ENCODE data around the gene MYO7A. TPM values are rescaled to one million over a fixed set of nuclear protein-coding genes. Genes with fewer than 3 reads are reported as not detected.

Gene MYO7A
- total RNA-seq, 4 donors from 2014 or later = 3.8 to 8.7 (median 5.7) TPM

GRCh38 chr11:77213029-77213579 lies 85.1 kb downstream of the MYO7A start:
- H3K9me3 ChIP-seq = no peaks in the 10 kb centered on the region
- WGBS, 2 donors = 87 to 89% methylated on average over 13 of the region's 13 CpGs

GRCh38 chr11:77213589-77214428 lies 85.8 kb downstream of the MYO7A start:
- intact Hi-C loops (cut with DNase I) = no loop called here
- Histone ChIP-seq H3K27me3 (no peaks in the 10 kb centered on the region), H3K9me3 (no peaks in the 10 kb centered on the region), H3K4me3 (replicated peaks in 1 of 3) (no peak overlapping the region), H3K36me3 (no peaks in the 10 kb centered on the region), H3K4me1 (no peaks in the 10 kb centered on the region), H3K27ac (no peak overlapping the region)
- 80 to 91% methylated on average over 15 to 18 of the region's 18 CpGs for WGBS, 2 donors
- DNase-seq = no peak
- TF ChIP-seq POLR2A (IDR thresholded peaks at IDR 0.05) = no peak

More at GRCh38 chr11:77213029-77213579, 85.1 kb downstream of the MYO7A start:
- no peak for TF ChIP-seq POLR2A (IDR thresholded peaks at IDR 0.05)
- no peak for TF ChIP-seq CTCF (IDR thresholded peaks at IDR 0.05)
- no peaks in the 10 kb centered on the region for H3K36me3 ChIP-seq
- no peak overlapping the region for H3K27ac ChIP-seq
- no peak for DNase-seq
- no peak overlapping the region for H3K4me3 ChIP-seq (replicated peaks in 1 of 3)
- intact Hi-C loops (cut with DNase I) = no loop called here
- H3K4me1 ChIP-seq = no peaks in the 10 kb centered on the region
- no peaks in the 10 kb centered on the region for H3K27me3 ChIP-seq

GRCh38 chr11:77214557-77214956 lies 86.5 kb downstream of the MYO7A start:
- no peak for DNase-seq
- intact Hi-C loops (cut with DNase I) = no loop called here
- H3K4me3 ChIP-seq (replicated peaks in 1 of 3) = no peak overlapping the region

GRCh38 chr11:77215106-77215505 lies 87.1 kb downstream of the MYO7A start:
- no peak for TF ChIP-seq POLR2A (IDR thresholded peaks at IDR 0.05)
- TF ChIP-seq CTCF (IDR thresholded peaks at IDR 0.05) = no peak
- Histone ChIP-seq H3K4me1 (no peaks in the 10 kb centered on the region), H3K4me3 (replicated peaks in 1 of 3) (no peak overlapping the region), H3K27me3 (no peaks in the 10 kb centered on the region), H3K27ac (no peak overlapping the region), H3K9me3 (no peaks in the 10 kb centered on the region), H3K36me3 (no peaks in the 10 kb centered on the region)
- no peak for DNase-seq
- WGBS, 2 donors = 78 to 85% methylated on average over 3 of the region's 3 CpGs
- intact Hi-C loops (cut with DNase I) = no loop called here

More at GRCh38 chr11:77214557-77214956, 86.5 kb downstream of the MYO7A start:
- no peaks in the 10 kb centered on the region for H3K27me3 ChIP-seq
- H3K27ac ChIP-seq = no peak overlapping the region
- H3K4me1 ChIP-seq = no peaks in the 10 kb centered on the region
- WGBS, 2 donors = 78 to 93% methylated on average over 3 to 9 of the region's 9 CpGs
- TF ChIP-seq POLR2A (IDR thresholded peaks at IDR 0.05) (no peak), CTCF (IDR thresholded peaks at IDR 0.05) (no peak)
- no peaks in the 10 kb centered on the region for H3K9me3 ChIP-seq
- H3K36me3 ChIP-seq = no peaks in the 10 kb centered on the region

- Histone ChIP-seq H3K9me3 (no peaks in the 10 kb centered on the region), H3K4me3 (replicated peaks in 1 of 3) (no peak overlapping the region), H3K36me3 (no peaks in the 10 kb centered on the region), H3K27ac (no peak overlapping the region), H3K4me1 (no peaks in the 10 kb centered on the region), H3K27me3 (no peaks in the 10 kb centered on the region)
- no peak for DNase-seq
- TF ChIP-seq POLR2A (IDR thresholded peaks at IDR 0.05) (no peak), CTCF (IDR thresholded peaks at IDR 0.05) (no peak)
- 68 to 85% methylated on average over 2 of the region's 2 CpGs for WGBS, 2 donors
- intact Hi-C loops (cut with DNase I) = no loop called here
Observed at GRCh38 chr11:77217156-77217555, 89.1 kb downstream of the MYO7A start.

Data from thyroid gland (tissue), 4 donors.